Activated CD8-positive, alpha-beta memory T cell treated with anti-CD3 and anti-CD28 coated beads, Interleukin-2, amount 50 U/mL, for 1 hour (primary cell): ENCODE data around the gene TNFAIP3.

Experiments
- DNase-seq: peaks from one replicate; pipeline ENCODE4 v3.0.0-alpha.2; 2020; ENCODE audit errors: extremely low read depth

TNFAIP3 gene

DNA sequence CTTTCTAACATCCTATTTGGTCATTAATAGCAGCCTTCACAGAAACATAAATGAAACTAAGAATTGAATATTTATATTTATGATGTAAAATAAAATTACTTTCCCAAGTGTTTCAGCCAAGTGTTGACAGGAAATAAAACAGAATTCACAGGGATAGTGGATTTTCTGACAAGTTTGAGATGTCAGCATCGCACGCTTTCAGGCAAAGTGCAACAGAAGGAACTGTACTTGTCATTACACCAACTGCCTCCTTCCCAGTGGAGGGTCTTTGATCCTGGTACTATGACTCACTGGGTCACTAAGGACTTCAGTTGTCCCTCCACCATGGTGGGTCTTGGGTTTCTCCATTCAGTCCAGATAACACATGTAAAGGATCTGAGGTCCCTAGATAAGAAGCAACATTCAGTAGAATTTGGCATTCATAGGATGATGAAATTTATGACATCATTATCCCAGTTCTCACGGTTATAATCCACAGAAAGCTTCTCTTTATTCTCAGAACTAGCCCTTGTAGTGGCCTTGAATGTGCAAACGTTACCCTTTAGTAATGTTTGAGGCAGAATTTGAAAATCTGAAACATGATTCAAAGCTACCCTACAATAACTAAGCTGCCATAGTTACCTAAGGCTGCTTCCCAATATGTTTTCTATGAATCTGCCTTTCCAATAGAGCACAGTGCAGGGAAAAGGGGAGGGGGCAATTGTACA, 3.8 kb upstream of the TNFAIP3 start:
- DNase-seq: no peak

- DNase-seq: no peak
Observed at GRCh38 chr6:137864812-137865508, 2.1 kb upstream of the TNFAIP3 start.

DNA sequence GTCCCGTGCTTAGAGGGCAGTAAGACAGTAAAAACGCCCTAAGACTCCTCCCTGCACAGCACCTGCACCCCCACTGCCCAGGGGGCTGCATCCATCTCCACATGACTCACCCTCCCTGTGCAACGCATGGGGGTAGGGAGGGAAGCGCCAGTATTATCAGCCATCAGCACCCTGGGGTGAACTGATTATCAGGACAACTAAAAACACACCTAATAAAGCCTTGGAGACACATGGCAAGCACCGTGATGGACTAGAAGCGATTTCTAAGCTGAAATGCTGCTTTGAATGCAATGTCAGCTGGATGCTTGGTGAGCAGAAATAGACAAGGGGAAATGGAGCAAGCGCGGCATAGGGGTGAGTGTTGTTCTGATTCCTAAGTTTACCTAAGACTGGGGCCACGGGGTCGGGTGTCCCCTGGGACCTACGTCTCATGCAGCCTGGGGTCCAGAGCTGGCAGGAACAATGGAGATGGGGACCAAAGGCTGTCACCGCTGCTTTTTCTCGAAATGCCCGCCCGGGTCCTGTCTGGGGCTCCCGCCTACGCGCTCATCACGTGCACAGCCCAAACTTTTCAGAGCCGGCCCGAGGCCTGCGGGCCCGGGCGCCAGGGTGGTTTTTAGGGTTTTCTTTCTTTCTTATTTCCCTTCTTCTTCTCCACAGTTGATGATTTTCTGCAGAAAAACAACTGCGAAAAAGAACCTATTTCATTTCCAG, 702 bp upstream of the TNFAIP3 start:
- peak; percentile 63 for DNase-seq

- no peak for DNase-seq
Observed at GRCh38 chr6:137867685-137868509, 838 bp downstream of the TNFAIP3 start.

- DNase-seq: no peak
Observed at GRCh38 chr6:137868721-137869548, 1.9 kb downstream of the TNFAIP3 start.

DNA sequence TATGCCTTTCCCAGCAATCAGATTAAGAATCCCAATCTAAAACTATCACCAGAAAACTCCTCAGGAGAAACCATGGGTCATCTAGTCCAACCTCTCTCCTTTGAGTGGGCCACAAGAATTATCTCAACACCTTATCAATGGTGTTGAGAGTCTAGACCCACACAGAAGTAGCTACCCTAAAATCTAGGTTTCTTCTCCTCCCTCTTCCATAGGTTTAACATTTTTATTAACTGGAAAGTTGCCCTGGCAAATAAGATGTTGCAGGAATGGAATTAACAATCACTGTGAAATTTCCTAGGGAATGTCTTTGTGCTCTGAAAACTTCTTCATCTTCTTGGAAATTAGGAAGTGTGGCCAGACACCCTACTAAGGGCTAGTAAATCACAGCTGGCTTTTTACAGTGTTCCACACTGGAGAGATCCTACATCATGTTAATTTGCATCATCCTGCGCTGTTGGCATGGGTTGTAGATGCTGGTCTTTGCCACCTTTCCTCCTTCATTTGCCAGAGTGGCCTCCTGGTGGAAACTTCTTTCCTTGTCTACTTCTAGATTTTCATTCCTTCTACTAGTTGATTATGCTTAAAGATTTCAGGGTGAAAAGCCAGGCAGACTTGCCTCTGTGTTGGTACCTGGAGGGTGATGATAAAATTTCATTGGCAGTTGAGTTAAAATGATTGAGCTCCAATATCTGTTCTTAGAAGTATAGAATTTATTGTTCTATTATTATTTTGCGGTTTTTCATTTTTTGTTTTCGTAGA, 2.7 kb downstream of the TNFAIP3 start:
- DNase-seq: no peak

DNA sequence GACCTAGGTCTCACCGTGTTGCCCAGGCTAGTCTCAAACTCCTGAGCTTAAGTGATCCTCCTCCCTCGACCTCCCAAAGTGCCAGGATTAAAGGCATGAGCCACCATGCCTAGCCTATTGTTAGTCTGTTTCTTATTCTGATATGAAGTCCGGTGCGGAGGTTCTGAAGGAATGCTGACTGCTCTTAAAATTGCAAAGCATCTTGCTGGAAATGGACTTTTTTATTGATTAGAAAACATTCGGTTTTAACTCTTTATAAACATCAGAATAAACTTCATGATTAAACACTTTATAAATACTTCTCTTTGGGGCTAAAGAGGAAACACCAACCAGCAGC, 3.2 kb downstream of the TNFAIP3 start:
- no peak for DNase-seq

DNA sequence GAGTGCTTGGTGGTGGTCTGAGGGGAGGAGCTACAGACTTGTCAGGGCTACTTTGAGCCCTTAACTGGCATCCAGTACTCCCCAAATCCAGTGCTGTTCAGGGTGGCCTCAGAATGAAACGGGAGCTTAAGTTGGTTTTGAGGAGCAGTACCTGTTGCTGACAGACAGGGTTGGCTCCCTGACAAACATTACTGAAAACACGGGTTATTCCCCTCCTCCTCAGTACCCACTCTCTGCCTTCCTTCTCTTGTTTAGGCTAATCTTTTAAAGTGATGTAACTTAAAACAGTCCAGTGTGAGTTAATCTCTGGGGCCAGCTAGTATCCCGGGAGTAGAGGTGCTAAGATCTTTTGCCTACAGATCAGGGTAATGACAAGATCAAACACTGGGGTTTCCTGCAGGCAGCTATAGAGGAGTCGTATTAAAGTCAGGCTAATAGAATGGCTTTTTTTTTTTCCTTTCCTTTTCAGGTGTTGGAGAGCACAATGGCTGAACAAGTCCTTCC, 3.7 kb downstream of the TNFAIP3 start:
- DNase-seq: no peak

DNA sequence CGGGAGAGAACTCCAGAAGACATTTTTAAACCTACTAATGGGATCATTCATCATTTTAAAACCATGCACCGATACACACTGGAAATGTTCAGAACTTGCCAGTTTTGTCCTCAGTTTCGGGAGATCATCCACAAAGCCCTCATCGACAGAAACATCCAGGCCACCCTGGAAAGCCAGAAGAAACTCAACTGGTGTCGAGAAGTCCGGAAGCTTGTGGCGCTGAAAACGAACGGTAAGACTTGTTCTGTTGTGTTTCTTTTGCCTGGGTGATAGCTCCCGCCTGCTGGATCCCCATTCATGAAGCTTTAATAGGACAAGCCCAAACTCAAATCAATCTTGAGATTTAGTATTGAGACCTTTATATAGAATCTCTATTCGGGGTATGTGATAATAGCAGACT, 4.2 kb downstream of the TNFAIP3 start:
- no peak for DNase-seq

- DNase-seq: no peak
Observed at GRCh38 chr6:137871831-137872454, 4.9 kb downstream of the TNFAIP3 start.

GRCh38 chr6:137872581-137873115, 5.6 kb downstream of the TNFAIP3 start:
- no peak for DNase-seq

DNA sequence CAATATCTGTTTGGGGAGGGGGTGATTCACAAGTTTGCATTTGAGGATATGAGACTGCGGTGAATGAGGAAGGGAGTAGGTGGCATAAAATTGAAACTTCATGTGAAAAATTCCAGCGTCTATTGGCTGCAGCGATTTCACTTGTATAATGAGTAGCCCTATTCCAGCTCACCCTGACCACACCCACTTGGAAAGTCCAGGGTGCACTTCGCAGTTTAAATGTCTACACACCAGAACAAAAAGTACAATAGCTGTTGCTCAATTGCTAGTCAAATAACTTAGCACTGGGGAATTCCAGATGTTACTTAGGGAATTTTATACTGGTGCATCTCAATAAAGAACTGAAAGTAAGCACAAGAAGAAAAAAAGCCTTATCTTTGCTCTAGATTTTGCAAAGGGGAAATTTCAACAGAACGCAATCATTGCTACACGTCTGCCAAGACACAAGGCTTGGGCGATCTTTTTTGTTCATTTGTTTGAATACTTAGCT, 6.3 kb downstream of the TNFAIP3 start:
- no peak for DNase-seq

GRCh38 chr6:137874204-137875057, 7.4 kb downstream of the TNFAIP3 start:
- DNase-seq: no peak

DNA sequence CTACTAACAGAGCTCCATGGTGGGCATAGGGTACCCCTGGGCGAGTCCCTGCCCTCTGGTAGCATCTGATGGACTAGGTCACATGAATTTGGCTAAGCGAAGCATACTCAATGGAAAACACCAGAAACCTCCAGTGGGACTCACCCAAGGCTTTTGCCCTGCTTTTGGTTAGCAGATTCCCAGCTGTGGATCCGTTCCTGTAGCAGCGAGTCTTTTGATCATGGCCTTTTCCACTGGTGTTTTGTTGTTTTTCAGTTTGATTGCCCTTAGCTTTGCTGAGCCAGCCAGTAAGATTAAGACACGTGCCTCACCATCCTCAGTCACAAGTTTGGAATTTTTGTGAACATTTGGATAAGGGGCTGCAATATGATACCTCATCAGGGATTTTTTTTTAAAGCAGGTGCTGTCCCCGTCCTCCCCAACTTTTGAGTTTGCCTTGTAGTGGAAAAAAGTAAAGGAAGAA, 8.0 kb downstream of the TNFAIP3 start:
- DNase-seq: no peak

- DNase-seq: no peak
Observed at GRCh38 chr6:137875606-137876005, 8.5 kb downstream of the TNFAIP3 start.

GRCh38 chr6:137876547-137876946, 9.5 kb downstream of the TNFAIP3 start:
- no peak for DNase-seq

DNA sequence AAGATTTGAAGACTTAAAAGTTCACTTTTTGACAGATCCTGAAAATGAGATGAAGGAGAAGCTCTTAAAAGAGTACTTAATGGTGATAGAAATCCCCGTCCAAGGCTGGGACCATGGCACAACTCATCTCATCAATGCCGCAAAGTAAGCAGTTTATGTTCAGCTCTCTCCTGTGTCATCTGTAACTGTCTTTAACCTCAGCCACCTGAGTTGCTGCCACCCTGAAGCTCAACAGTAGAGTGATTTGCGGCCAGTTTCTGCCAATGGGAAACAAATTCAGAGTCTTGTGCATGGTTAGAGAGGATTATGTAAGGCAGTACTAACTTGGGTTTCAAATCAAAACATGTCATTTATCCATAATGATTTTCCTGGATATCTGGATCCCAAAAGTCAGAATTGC, 10.1 kb downstream of the TNFAIP3 start:
- DNase-seq: no peak

DNA sequence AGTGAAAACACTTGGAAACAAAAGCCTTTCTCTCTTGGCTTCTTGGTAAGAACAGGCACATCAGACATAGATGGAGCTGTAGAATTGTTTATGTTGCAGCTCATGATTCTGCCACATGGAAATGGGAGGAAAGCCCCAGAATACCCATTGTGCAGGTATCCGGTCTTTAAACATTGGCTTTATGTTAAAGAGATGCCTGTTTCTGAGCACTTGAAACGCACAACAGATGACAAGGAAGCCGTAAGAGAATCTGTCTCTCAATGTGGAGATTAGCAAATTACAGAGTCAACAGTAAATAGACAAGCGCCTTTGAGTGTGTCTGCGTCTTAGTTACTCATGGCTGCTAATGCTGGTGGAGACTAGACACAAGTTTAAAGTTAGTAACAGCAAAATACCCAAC, 10.5 kb downstream of the TNFAIP3 start:
- no peak for DNase-seq
